SU-DHL-6 (cell line): ENCODE data around the gene TRIM10.

Source experiments
- CTCF ChIP-seq: fragments of 200-600 bp; sonication (generic); IDR thresholded peaks from one replicate; pipeline ENCODE4 v1.5.1; 2017; ENCODE audit warnings: antibody characterized with exemption, mild to moderate bottlenecking, low read length, moderate library complexity; ENCODE audit not compliant: insufficient read depth, poor library complexity, severe bottlenecking
- EZH2phosphoT487 ChIP-seq: fragments of 200-600 bp; sonication (generic), shearing (Covaris generic); conservative IDR thresholded peaks from 2 replicates; pipeline ENCODE4 v1.6.1; 2018; ENCODE audit warnings: mild to moderate bottlenecking, antibody characterized with exemption, low read length, moderate library complexity, mixed read lengths

DNA sequence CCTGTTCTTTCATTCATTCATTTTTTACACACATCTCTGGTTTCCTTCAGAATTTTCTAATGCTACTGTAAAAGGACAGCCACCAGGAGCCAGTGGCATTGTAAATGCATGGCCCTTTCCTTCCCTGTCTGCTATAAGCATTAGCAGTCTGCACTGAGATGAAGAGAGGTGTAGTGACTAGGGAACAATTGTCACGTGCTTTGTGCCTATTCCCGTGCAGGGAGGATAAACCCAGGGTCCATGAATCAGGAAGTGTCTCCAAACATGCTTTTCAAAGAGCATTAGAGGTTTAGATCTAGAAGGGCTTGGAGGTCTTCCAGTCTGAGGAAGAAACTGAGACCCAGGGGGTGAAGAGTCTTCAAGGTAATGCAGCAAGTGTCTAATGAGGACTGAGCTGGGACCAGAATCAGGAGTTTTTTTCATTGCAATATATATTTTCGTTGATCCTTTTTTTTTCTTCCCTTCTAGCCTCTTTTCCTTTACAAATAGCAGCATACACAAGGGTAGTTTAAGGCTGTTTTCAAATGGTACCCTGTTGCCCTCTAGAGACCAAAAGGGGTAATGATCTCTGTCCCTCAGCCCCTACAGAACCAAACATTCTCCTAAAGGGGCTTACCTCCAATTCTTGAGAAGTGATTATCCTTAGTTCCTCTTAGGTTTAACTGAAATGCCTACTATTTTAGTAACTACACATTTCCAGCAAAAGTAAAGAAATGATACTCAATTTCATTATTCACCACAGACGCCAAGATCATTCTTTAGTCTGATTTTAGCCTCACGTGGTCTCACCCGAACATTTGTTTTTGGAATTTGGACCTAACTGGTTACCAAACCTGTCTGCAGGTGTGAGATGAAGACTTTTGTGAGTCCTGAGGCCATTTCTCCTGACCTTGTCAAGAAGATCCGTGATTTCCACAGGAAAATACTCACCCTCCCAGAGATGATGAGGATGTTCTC, 8.9 kb upstream of the TRIM10 start:
- TF ChIP-seq CTCF, result peak; percentile 98
- TF ChIP-seq EZH2phosphoT487, result no peak
